HUES48 (cell line): ENCODE results near the gene CXXC5.

Experiments used
- H3K27ac ChIP-seq: one replicate; pipeline ENCODE4 v1.7.0; 2013; ENCODE audit warnings: low read depth, low read length, inconsistent platforms
- H3K27me3 ChIP-seq: 2 replicates; pipeline ENCODE4 v1.6.1; 2013; ENCODE audit warnings: mild to moderate bottlenecking, low read length; ENCODE audit not compliant: control insufficient read depth, insufficient read depth
- H3K36me3 ChIP-seq: 2 replicates; pipeline ENCODE4 v1.6.1; 2013; ENCODE audit warnings: low read length; ENCODE audit not compliant: control insufficient read depth, insufficient read depth
- H3K4me1 ChIP-seq: 2 replicates; pipeline ENCODE4 v1.6.1; 2013; ENCODE audit warnings: mild to moderate bottlenecking, low read length; ENCODE audit not compliant: control insufficient read depth, insufficient read depth
- H3K4me3 ChIP-seq: 2 replicates; pipeline ENCODE4 v1.5.1; 2013; ENCODE audit warnings: mild to moderate bottlenecking, low read depth, low read length
- H3K9ac ChIP-seq: 2 replicates; pipeline ENCODE4 v1.6.1; 2013; ENCODE audit warnings: mild to moderate bottlenecking, low read depth, low read length, moderate library complexity
- H3K9me3 ChIP-seq: 2 replicates; pipeline ENCODE4 v1.6.1; 2013; ENCODE audit warnings: low read length; ENCODE audit not compliant: control insufficient read depth, insufficient read depth

The CXXC5 gene

GRCh38 chr5:139631520-139632165 is 16.5 kb upstream of the CXXC5 start:
- Histone ChIP-seq H3K4me3 (no peak overlapping the region), H3K9ac (no peak overlapping the region), H3K9me3 (no peaks in the 10 kb centered on the region), H3K4me1 (peaks cover 18% of the 10 kb centered on the region), H3K27ac (no peak overlapping the region), H3K36me3 (peaks cover 33% of the 10 kb centered on the region), H3K27me3 (no peaks in the 10 kb centered on the region)

GRCh38 chr5:139633295-139634027 is 14.7 kb upstream of the CXXC5 start:
- no peak overlapping the region for H3K27ac ChIP-seq
- H3K27me3 ChIP-seq = no peaks in the 10 kb centered on the region
- no peaks in the 10 kb centered on the region for H3K9me3 ChIP-seq
- H3K4me3 ChIP-seq = no peak overlapping the region
- peaks cover 15% of the 10 kb centered on the region for H3K36me3 ChIP-seq
- no peak overlapping the region for H3K9ac ChIP-seq
- peaks cover 30% of the 10 kb centered on the region for H3K4me1 ChIP-seq

GRCh38 chr5:139634028-139634325 is 14.2 kb upstream of the CXXC5 start:
- peak overlapping the region; percentile 12 for H3K27ac ChIP-seq
- no peaks in the 10 kb centered on the region for H3K27me3 ChIP-seq
- H3K4me3 ChIP-seq = no peak overlapping the region
- H3K4me1 ChIP-seq = peaks cover 35% of the 10 kb centered on the region
- no peaks in the 10 kb centered on the region for H3K9me3 ChIP-seq
- peaks cover 10% of the 10 kb centered on the region for H3K36me3 ChIP-seq
- H3K9ac ChIP-seq = no peak overlapping the region

DNA sequence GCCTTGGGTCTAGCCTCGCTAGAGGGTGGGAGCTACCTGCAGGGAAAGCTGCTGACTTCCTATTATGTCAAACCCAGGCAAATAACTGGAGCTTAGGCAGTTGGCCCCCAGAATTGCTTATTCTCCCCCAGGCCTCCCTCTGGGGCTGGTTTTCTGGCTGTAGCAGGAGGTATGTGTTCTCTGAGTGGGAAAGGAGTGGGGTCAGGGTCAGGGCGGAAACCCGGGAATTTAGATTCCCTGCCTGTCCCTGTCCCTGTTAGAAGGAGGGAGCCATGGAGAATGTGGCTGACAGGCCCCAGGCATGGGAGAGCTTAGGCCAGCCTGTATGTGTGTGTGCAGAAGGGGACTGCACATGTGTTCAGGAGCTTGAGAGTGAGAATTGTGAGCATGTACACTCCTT is 13.6 kb upstream of the CXXC5 start:
- no peak overlapping the region for H3K9ac ChIP-seq
- no peaks in the 10 kb centered on the region for H3K27me3 ChIP-seq
- no peak overlapping the region for H3K27ac ChIP-seq
- no peak overlapping the region for H3K4me3 ChIP-seq
- H3K4me1 ChIP-seq = peaks cover 41% of the 10 kb centered on the region
- H3K9me3 ChIP-seq = no peaks in the 10 kb centered on the region
- peaks cover 4% of the 10 kb centered on the region for H3K36me3 ChIP-seq

DNA sequence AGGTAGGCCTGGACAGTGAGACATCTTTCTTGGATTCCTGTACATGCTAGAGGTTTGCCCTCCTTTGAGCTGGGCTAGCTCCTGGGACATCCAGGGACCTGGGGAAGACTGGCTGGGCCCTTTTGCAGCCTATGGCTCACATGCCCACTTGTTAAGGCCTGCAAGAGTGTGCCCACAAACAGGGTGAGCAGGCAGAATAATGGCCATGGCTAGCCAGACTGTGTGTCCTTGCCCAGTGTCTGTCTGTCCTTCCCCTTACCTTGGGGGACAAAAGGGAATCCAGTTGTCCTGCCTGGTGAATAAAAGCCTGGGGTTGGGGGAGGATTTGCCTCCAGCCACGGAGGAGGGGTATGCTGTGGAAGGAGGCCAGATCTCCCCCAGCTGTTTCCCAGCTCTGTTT is 13.0 kb upstream of the CXXC5 start:
- H3K4me3 ChIP-seq = no peak overlapping the region
- H3K9ac ChIP-seq = no peak overlapping the region
- no peaks in the 10 kb centered on the region for H3K36me3 ChIP-seq
- H3K27me3 ChIP-seq = no peaks in the 10 kb centered on the region
- no peaks in the 10 kb centered on the region for H3K9me3 ChIP-seq
- no peak overlapping the region for H3K27ac ChIP-seq
- H3K4me1 ChIP-seq = peaks cover 45% of the 10 kb centered on the region

DNA sequence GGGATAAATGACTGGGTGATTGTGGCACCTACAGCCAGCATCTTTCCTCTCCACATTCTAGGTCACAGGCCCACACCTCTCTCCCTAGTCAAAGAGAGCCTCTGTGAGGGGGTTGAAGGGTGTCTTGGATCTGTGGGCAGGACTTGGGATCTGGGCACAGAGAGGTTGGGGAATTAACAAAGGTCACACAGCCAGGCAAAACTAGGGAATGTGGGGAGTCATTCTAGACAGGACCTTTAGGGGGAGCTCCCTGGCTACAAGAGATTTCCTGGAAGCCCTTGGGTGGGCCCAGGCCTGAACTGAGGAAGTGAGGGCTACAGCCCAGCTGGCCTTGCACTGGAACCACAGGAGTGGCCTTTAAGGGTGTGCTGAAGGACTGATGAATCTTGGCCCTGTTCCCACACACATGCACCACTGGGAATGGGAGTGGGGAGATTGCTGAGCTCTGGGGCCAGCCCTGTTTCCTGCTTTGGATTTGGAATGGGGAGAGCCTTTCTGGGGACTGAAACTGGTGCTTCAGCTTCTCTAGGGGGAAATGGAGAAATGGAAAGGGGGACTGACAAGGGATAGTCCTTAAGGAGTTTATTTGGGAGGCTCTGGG is 12.4 kb upstream of the CXXC5 start:
- H3K9me3 ChIP-seq = no peaks in the 10 kb centered on the region
- peaks cover 50% of the 10 kb centered on the region for H3K4me1 ChIP-seq
- no peaks in the 10 kb centered on the region for H3K27me3 ChIP-seq
- H3K4me3 ChIP-seq = no peak overlapping the region
- H3K27ac ChIP-seq = peak overlapping the region; percentile 59
- no peak overlapping the region for H3K9ac ChIP-seq
- no peaks in the 10 kb centered on the region for H3K36me3 ChIP-seq

- no peaks in the 10 kb centered on the region for H3K27me3 ChIP-seq
- no peak overlapping the region for H3K9ac ChIP-seq
- H3K4me3 ChIP-seq = no peak overlapping the region
- peaks cover 56% of the 10 kb centered on the region for H3K4me1 ChIP-seq
- H3K27ac ChIP-seq = peak overlapping the region; percentile 59
- no peaks in the 10 kb centered on the region for H3K36me3 ChIP-seq
- H3K9me3 ChIP-seq = no peaks in the 10 kb centered on the region
These were observed 11.8 kb upstream of the CXXC5 start for GRCh38 chr5:139636207-139636792.

GRCh38 chr5:139636975-139637408 is 11.2 kb upstream of the CXXC5 start:
- Histone ChIP-seq H3K4me3 (peak overlapping the region; percentile 66), H3K9me3 (no peaks in the 10 kb centered on the region), H3K27me3 (no peaks in the 10 kb centered on the region), H3K36me3 (no peaks in the 10 kb centered on the region), H3K4me1 (peaks cover 62% of the 10 kb centered on the region), H3K9ac (no peak overlapping the region; the same call in 1 of the 2 replicates), H3K27ac (peak overlapping the region; percentile 88)

- Histone ChIP-seq H3K4me3 (peak overlapping the region; percentile 66), H3K36me3 (no peaks in the 10 kb centered on the region), H3K4me1 (peaks cover 66% of the 10 kb centered on the region), H3K9ac (peak overlapping the region; percentile 69), H3K27ac (peak overlapping the region; percentile 88), H3K27me3 (peaks cover 2% of the 10 kb centered on the region; the same call in 1 of the 2 replicates), H3K9me3 (no peaks in the 10 kb centered on the region)
These were observed 10.6 kb upstream of the CXXC5 start for GRCh38 chr5:139637438-139638089.

DNA sequence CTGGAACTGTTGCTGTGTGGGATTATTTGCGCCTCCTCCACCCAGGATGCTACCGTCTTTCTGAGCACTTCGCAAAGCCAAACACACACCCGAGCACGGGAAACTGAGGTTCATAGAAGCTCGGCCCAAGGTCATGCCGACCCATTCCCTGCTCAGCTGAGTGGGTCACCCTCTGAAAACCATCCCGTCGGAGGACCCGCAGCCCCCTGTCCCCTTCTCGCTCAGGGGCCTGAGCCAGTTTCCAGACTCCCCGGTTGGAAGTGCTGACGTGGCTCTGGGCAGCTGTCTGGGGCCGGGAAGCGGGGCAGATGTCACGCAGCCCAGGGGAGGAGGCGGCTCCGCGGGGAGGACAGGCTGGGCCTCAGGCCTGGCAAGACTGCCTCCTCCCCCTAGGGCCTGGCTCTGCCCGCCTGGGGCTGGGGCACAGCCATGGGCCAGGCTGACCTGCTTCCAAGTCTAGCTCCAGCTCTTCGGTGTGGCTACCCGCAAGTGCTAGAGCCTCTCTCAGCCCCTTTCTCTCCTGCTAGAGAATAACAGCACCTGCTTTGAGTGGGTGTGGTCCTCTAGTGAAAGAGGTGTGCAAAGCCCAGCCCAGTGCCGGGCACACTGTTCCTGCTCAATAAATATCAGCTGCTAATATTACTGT is 9.9 kb upstream of the CXXC5 start:
- Histone ChIP-seq H3K27ac (peak overlapping the region; percentile 88), H3K4me1 (peaks cover 73% of the 10 kb centered on the region), H3K9ac (peak overlapping the region; percentile 69), H3K36me3 (no peaks in the 10 kb centered on the region), H3K27me3 (peaks cover 2% of the 10 kb centered on the region; the same call in 1 of the 2 replicates), H3K4me3 (peak overlapping the region; percentile 66), H3K9me3 (no peaks in the 10 kb centered on the region)
